Measurements from ENCODE around the gene PRKCSH.

Gene PRKCSH

DNA sequence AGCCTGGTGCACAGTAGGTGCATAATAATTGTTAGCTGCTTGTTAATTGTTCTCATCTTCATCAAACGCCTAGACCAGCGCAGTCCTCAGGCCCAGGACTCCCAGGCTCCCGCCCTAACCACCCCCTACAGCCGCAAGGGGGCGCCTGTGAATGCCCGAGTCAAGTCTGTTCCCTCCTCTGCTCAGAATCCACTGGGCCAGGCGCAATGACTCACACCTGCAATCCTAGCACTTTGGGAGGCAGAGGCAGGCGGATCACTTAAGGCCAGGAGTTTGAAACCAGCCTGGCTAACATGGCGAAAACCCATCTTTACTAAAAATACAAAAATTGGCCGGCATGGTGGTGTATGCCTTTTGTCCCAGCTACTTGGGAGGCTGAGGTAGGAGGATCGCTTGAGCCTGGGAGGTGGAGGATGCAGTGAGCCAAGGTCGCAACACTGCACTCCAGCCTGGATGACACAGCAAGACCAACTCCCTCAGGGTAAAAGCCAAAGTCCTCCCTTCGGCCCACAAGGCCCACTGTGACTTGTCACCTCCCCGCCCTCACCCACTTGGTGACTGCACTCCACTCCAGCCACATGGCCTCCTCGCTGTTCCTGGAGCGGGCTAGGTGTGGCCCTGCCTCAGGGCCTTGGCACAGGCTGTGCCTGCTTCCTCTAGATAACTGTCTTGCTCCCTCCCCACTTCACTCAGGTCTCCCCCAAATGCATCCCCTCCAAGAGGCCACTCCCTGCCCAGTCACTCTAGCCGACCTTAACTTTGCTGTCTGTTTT is 61.1 kb downstream of the PRKCSH start:
- TF ChIP-seq ZFP37 (tag by site-specific recombination; IDR thresholded peaks at IDR 0.05) (no peak), ZNF610 (tag by site-specific recombination; IDR thresholded peaks at IDR 0.05; ENCODE audit: borderline replicate concordance) (no peak), HOXD13 (CRISPR knock-in tag; IDR thresholded peaks at IDR 0.05; ENCODE audit: borderline replicate concordance) (no peak), ZNF548 (tag by site-specific recombination; IDR thresholded peaks at IDR 0.05) (no peak), ZBTB17 (tag by site-specific recombination; IDR thresholded peaks at IDR 0.05) (peak; percentile 80), ZNF629 (tag by site-specific recombination; IDR thresholded peaks at IDR 0.05) (0 out of 2 replicates have a peak, but pooled peaks have one; percentile 38), ZFP69B (tag by site-specific recombination; IDR thresholded peaks at IDR 0.05) (0 out of 2 replicates have a peak, but pooled peaks have one; percentile 24), SP7 (tag by site-specific recombination; IDR thresholded peaks at IDR 0.05) (peak; percentile 48; the same call in 1 of the 2 replicates), KLF8 (tag by site-specific recombination; IDR thresholded peaks at IDR 0.05) (0 out of 2 replicates have a peak, but pooled peaks have one; percentile 38), GLIS1 (tag by site-specific recombination; IDR thresholded peaks at IDR 0.05) (peak; percentile 51), ZNF654 (tag by site-specific recombination; IDR thresholded peaks at IDR 0.05; ENCODE audit: low read depth) (peak; percentile 59), ZNF664 (tag by site-specific recombination; IDR thresholded peaks at IDR 0.05) (no peak), ZNF600 (tag by site-specific recombination; IDR thresholded peaks at IDR 0.05) (peak; percentile 63), ZEB2 (tag by site-specific recombination; IDR thresholded peaks at IDR 0.05) (0 out of 2 replicates have a peak, but pooled peaks have one; percentile 27), TCF7L2 (IDR thresholded peaks at IDR 0.05; ENCODE audit: borderline replicate concordance, low read depth, low read length) (no peak), ZNF623 (tag by site-specific recombination; IDR thresholded peaks at IDR 0.05) (peak; percentile 95), ZNF837 (tag by site-specific recombination; IDR thresholded peaks at IDR 0.05) (no peak), ZNF2 (tag by site-specific recombination; IDR thresholded peaks at IDR 0.05) (peak; percentile 71), IKZF3 (tag by site-specific recombination; IDR thresholded peaks at IDR 0.05) (peak; percentile 32; the same call in 1 of the 2 replicates)
- TF ChIP-seq, protein P1, sequence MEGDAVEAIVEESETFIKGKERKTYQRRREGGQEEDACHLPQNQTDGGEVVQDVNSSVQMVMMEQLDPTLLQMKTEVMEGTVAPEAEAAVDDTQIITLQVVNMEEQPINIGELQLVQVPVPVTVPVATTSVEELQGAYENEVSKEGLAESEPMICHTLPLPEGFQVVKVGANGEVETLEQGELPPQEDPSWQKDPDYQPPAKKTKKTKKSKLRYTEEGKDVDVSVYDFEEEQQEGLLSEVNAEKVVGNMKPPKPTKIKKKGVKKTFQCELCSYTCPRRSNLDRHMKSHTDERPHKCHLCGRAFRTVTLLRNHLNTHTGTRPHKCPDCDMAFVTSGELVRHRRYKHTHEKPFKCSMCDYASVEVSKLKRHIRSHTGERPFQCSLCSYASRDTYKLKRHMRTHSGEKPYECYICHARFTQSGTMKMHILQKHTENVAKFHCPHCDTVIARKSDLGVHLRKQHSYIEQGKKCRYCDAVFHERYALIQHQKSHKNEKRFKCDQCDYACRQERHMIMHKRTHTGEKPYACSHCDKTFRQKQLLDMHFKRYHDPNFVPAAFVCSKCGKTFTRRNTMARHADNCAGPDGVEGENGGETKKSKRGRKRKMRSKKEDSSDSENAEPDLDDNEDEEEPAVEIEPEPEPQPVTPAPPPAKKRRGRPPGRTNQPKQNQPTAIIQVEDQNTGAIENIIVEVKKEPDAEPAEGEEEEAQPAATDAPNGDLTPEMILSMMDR (tag by site-specific recombination; IDR thresholded peaks at IDR 0.05), result peak; percentile 38; the same call in 1 of the 2 replicates
- TF ChIP-seq, protein P2, sequence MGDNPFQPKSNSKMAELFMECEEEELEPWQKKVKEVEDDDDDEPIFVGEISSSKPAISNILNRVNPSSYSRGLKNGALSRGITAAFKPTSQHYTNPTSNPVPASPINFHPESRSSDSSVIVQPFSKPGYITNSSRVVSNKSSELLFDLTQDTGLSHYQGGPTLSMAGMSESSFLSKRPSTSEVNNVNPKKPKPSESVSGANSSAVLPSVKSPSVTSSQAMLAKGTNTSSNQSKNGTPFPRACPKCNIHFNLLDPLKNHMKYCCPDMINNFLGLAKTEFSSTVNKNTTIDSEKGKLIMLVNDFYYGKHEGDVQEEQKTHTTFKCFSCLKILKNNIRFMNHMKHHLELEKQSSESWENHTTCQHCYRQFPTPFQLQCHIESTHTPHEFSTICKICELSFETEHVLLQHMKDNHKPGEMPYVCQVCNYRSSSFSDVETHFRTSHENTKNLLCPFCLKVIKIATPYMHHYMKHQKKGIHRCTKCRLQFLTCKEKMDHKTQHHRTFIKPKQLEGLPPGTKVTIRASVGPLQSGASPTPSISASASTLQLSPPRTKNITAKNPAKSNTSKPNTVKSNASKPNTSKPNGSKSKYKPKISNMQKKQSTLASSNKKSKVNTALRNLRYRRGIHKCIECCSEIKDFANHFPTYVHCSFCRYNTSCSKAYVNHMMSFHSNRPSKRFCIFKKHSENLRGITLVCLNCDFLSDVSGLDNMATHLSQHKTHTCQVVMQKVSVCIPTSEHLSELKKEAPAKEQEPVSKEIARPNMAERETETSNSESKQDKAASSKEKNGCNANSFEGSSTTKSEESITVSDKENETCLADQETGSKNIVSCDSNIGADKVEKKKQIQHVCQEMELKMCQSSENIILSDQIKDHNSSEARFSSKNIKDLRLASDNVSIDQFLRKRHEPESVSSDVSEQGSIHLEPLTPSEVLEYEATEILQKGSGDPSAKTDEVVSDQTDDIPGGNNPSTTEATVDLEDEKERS (tag by site-specific recombination; IDR thresholded peaks at IDR 0.05), result no peak
- TF ChIP-seq, protein P3, sequence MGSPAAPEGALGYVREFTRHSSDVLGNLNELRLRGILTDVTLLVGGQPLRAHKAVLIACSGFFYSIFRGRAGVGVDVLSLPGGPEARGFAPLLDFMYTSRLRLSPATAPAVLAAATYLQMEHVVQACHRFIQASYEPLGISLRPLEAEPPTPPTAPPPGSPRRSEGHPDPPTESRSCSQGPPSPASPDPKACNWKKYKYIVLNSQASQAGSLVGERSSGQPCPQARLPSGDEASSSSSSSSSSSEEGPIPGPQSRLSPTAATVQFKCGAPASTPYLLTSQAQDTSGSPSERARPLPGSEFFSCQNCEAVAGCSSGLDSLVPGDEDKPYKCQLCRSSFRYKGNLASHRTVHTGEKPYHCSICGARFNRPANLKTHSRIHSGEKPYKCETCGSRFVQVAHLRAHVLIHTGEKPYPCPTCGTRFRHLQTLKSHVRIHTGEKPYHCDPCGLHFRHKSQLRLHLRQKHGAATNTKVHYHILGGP (tag by site-specific recombination; IDR thresholded peaks at IDR 0.05), result no peak
- TF ChIP-seq, protein P4, sequence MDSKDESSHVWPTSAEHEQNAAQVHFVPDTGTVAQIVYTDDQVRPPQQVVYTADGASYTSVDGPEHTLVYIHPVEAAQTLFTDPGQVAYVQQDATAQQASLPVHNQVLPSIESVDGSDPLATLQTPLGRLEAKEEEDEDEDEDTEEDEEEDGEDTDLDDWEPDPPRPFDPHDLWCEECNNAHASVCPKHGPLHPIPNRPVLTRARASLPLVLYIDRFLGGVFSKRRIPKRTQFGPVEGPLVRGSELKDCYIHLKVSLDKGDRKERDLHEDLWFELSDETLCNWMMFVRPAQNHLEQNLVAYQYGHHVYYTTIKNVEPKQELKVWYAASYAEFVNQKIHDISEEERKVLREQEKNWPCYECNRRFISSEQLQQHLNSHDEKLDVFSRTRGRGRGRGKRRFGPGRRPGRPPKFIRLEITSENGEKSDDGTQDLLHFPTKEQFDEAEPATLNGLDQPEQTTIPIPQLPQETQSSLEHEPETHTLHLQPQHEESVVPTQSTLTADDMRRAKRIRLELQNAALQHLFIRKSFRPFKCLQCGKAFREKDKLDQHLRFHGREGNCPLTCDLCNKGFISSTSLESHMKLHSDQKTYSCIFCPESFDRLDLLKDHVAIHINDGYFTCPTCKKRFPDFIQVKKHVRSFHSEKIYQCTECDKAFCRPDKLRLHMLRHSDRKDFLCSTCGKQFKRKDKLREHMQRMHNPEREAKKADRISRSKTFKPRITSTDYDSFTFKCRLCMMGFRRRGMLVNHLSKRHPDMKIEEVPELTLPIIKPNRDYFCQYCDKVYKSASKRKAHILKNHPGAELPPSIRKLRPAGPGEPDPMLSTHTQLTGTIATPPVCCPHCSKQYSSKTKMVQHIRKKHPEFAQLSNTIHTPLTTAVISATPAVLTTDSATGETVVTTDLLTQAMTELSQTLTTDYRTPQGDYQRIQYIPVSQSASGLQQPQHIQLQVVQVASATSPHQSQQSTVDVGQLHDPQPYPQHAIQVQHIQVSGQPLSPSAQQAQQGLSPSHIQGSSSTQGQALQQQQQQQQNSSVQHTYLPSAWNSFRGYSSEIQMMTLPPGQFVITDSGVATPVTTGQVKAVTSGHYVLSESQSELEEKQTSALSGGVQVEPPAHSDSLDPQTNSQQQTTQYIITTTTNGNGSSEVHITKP (tag by site-specific recombination; IDR thresholded peaks at IDR 0.05), result peak; percentile 59
- TF ChIP-seq, protein P5, sequence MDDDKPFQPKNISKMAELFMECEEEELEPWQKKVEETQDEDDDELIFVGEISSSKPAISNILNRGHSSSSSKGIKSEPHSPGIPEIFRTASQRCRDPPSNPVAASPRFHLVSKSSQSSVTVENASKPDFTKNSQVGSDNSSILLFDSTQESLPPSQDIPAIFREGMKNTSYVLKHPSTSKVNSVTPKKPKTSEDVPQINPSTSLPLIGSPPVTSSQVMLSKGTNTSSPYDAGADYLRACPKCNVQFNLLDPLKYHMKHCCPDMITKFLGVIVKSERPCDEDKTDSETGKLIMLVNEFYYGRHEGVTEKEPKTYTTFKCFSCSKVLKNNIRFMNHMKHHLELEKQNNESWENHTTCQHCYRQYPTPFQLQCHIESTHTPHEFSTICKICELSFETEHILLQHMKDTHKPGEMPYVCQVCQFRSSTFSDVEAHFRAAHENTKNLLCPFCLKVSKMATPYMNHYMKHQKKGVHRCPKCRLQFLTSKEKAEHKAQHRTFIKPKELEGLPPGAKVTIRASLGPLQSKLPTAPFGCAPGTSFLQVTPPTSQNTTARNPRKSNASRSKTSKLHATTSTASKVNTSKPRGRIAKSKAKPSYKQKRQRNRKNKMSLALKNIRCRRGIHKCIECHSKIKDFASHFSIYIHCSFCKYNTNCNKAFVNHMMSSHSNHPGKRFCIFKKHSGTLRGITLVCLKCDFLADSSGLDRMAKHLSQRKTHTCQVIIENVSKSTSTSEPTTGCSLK (tag by site-specific recombination; IDR thresholded peaks at IDR 0.05), result no peak
- CTCF ChIA-PET, result interaction anchor here (0.6 to 2.1 kb wide), 12 partner anchors 8 to 191 kb away, joined by 3 to 12 read pairs (median 4); no protein-coding TSS in a partner anchor
- Histone ChIP-seq H3K4me1 (ENCODE audit: control insufficient read depth, insufficient read depth, low read length) (no peaks in the 10 kb centered on the region), H3K4me3 (ENCODE audit: low read depth, low read length) (no peak overlapping the region), H3K27ac (ENCODE audit: extremely low read depth, low read depth, low read length) (no peak overlapping the region), H3K36me3 (ENCODE audit: control insufficient read depth in 2 of 2, insufficient read depth in 1 of 2, low read length in 2 of 2) (peaks cover 5 to 23% of the 10 kb centered on the region in 2 experiments; a peak in 2 of 3 replicates), H3K9me3 (ENCODE audit: control insufficient read depth, insufficient read depth, low read depth, low read length) (no peaks in the 10 kb centered on the region)
- POLR2A ChIA-PET, result interaction anchor here (0.6 kb wide), 1 partner anchor 51 kb away, joined by 7 read pairs; no protein-coding TSS in a partner anchor
